ENCODE data around the gene FHIT. TPM values are rescaled to one million over a fixed set of nuclear protein-coding genes. Genes with fewer than 3 reads are reported as not detected.
A peak's percentile ranks its signal among the peaks of the same experiment; 100 is the strongest.
"Not testable (repeated sequence)": the region's sequence is repeated elsewhere in the genome, so short reads cannot be mapped to it uniquely, and the experiment has no call there.

FHIT gene
- total and polyA plus RNA-seq, 7 donors, result 0.98 to 10.4 (median 4.0) TPM

DNA sequence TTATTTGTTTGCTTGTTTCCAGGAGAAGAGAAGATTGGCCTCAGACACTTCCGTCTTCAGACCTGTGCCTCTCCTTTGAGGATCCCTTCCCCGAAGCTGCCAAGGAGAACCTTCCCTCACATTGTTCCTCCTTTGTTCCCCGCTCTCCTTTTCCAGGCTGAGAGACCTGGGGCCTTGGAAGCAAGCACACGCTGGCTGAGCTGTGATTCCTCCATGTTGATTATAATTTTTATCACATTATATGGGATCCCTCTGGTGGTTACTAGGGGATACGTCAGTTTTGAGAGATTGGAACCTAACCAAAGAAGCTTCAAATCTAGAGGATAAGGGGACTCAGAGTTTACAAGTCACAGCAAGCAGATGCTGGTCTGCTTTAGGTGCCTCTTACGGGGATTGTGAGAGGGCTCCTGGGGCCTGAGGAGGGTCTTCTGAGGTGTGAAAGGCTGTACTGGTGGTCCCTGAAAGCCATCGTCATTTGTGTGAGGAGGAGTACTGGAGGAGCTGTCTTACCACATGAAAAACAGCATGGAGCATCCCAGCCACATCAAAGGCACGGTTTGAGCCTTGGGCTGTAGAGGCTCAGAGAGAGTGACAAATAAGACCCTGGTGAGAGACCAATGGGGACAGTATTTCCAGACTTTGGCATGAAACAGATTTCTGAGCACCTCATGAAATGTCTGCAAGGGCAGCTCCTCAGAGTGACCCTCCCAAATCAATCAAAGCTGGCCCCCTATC is 1441.4 kb downstream of the FHIT start:
- no peak for DNase-seq
- intact Hi-C loops (cut with DNase I), result no loop called here
- no peaks in the 10 kb centered on the region for H3K36me3 ChIP-seq (ENCODE audit: insufficient read depth in 1 of 2, low read depth in 1 of 2)
- no peak overlapping the region for H3K27ac ChIP-seq
- H3K4me3 ChIP-seq, result no peak overlapping the region
- 80 to 85% (median 81%) methylated on average over 8 of the region's 8 CpGs for WGBS, 3 donors
- H3K27me3 ChIP-seq (ENCODE audit: insufficient read depth in 3 of 3, low read length in 2 of 3), result no peaks in the 10 kb centered on the region
- no peak for ATAC-seq
- TF ChIP-seq, protein P1, sequence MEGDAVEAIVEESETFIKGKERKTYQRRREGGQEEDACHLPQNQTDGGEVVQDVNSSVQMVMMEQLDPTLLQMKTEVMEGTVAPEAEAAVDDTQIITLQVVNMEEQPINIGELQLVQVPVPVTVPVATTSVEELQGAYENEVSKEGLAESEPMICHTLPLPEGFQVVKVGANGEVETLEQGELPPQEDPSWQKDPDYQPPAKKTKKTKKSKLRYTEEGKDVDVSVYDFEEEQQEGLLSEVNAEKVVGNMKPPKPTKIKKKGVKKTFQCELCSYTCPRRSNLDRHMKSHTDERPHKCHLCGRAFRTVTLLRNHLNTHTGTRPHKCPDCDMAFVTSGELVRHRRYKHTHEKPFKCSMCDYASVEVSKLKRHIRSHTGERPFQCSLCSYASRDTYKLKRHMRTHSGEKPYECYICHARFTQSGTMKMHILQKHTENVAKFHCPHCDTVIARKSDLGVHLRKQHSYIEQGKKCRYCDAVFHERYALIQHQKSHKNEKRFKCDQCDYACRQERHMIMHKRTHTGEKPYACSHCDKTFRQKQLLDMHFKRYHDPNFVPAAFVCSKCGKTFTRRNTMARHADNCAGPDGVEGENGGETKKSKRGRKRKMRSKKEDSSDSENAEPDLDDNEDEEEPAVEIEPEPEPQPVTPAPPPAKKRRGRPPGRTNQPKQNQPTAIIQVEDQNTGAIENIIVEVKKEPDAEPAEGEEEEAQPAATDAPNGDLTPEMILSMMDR (IDR thresholded peaks at IDR 0.05), result peak; percentile 8
- H3K4me1 ChIP-seq, result no peaks in the 10 kb centered on the region
- no peaks in the 10 kb centered on the region for H3K9me3 ChIP-seq

DNA sequence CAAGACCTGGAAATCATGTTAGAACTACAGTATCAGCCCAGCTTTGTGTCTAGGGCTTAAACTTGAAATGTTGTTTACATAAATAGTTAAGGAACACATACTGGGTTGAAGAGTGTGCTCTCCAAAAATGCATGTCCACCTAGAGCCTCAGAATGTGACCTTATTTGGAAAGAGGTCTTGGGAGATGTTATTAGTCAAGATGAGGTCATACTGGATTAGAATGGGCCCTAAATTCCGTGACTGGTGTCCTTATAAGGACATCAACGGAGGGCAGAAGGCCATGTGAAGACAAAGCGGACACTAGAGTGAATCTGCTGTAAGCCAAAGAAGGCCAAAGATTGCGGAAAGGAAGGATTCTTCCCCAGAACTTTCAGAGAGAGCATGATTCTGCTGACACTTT is 1442.2 kb downstream of the FHIT start:
- Histone ChIP-seq H3K4me3 (no peak overlapping the region), H3K9me3 (no peaks in the 10 kb centered on the region), H3K36me3 (ENCODE audit: insufficient read depth in 1 of 2, low read depth in 1 of 2) (no peaks in the 10 kb centered on the region), H3K27ac (no peak overlapping the region), H3K27me3 (ENCODE audit: insufficient read depth in 3 of 3, low read length in 2 of 3) (no peaks in the 10 kb centered on the region), H3K4me1 (no peaks in the 10 kb centered on the region)
- TF ChIP-seq, protein P1 (IDR thresholded peaks at IDR 0.05), result no peak
- WGBS, 3 donors, result 59 to 72% (median 68%) methylated on average over 4 of the region's 4 CpGs
- DNase-seq (no peak), ATAC-seq (no peak)
- intact Hi-C loops (cut with DNase I), result no loop called here

DNA sequence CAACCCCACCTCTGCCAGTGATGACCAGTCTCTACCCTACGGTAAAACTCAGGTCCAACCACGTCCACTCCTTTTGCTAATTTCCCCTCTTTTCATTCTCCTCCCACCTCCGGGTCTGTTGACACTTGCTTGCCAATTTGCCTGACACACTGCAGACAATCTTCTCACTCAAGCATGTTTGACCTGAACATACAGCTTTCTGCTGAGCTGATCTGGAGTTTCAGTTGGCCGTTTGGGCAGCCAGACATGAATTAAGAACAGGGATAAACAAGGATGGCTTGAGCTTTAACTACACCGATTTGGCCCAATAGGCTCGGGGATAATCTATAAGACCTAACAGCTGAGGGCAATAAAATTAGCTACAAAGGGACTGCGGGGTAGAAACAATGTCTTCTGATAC is 1442.8 kb downstream of the FHIT start:
- no peak overlapping the region for H3K27ac ChIP-seq
- no peak for DNase-seq
- WGBS, 3 donors, result 64 to 68% (median 66%) methylated on average over 7 of the region's 7 CpGs
- no peaks in the 10 kb centered on the region for H3K27me3 ChIP-seq (ENCODE audit: insufficient read depth in 3 of 3, low read length in 2 of 3)
- H3K4me3 ChIP-seq, result no peak overlapping the region
- no peaks in the 10 kb centered on the region for H3K4me1 ChIP-seq
- intact Hi-C loops (cut with DNase I), result no loop called here
- TF ChIP-seq, protein P1 (IDR thresholded peaks at IDR 0.05), result no peak
- no peaks in the 10 kb centered on the region for H3K9me3 ChIP-seq
- no peak for ATAC-seq
- H3K36me3 ChIP-seq (ENCODE audit: insufficient read depth in 1 of 2, low read depth in 1 of 2), result no peaks in the 10 kb centered on the region

DNA sequence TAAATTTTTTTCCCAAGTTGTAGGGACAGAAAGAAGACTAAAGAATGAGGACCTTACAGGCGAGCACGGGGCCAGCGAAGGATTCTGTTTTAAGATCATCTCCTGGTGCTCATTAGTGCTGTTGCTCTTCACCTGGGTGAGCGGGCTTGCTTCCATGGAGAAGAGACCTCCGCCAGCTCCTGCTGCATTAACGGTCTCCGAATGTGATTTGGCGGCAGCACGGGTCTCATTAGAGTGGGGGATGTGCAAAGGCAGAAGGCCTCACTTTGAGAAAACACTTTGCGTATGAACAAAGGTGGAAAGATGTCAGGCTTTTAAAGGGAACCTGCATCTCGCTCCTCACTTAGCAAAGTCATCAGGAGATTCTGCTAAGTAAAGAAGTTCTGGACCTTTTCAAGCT is 1448.0 kb downstream of the FHIT start:
- ATAC-seq (no peak), DNase-seq (no peak)
- Histone ChIP-seq H3K9me3 (no peaks in the 10 kb centered on the region), H3K4me3 (no peak overlapping the region), H3K27me3 (ENCODE audit: insufficient read depth in 3 of 3, low read length in 2 of 3) (no peaks in the 10 kb centered on the region), H3K36me3 (ENCODE audit: insufficient read depth in 1 of 2, low read depth in 1 of 2) (no peaks in the 10 kb centered on the region), H3K4me1 (no peaks in the 10 kb centered on the region), H3K27ac (no peak overlapping the region)
- 91% methylated on average over 11 of the region's 11 CpGs for WGBS, 3 donors
- intact Hi-C loops (cut with DNase I), result no loop called here
- TF ChIP-seq, protein P1 (IDR thresholded peaks at IDR 0.05), result no peak

DNA sequence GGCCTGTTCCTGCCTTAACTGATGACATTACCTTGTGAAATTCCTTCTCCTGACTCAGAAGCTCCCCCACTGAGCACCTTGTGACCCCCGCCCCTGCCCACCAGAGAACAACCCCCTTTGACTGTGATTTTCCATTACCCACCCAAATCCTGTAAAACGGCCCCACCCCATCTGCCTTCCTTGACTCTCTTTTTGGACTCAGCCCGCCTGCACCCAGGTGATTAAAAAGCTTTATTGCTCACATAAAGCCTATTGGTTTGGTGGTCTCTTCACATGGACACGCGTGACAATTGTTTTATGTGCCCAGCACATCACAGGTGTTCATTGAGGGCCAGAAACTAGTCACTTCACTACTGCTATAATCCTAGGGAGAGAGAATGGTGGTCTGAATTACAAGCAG is 1448.8 kb downstream of the FHIT start:
- H3K4me1 ChIP-seq; ATAC-seq; H3K36me3 ChIP-seq (ENCODE audit: insufficient read depth in 1 of 2, low read depth in 1 of 2); H3K9me3 ChIP-seq; DNase-seq; H3K4me3 ChIP-seq; H3K27ac ChIP-seq; intact Hi-C loops (cut with DNase I); H3K27me3 ChIP-seq (ENCODE audit: insufficient read depth in 3 of 3, low read length in 2 of 3): not testable (repeated sequence)
- WGBS, 3 donors, result 85 to 95% (median 94%) methylated on average over 5 of the region's 5 CpGs

All from psoas muscle (tissue), 8 donors.